ENCODE results near the gene AVPR2.

DNA sequence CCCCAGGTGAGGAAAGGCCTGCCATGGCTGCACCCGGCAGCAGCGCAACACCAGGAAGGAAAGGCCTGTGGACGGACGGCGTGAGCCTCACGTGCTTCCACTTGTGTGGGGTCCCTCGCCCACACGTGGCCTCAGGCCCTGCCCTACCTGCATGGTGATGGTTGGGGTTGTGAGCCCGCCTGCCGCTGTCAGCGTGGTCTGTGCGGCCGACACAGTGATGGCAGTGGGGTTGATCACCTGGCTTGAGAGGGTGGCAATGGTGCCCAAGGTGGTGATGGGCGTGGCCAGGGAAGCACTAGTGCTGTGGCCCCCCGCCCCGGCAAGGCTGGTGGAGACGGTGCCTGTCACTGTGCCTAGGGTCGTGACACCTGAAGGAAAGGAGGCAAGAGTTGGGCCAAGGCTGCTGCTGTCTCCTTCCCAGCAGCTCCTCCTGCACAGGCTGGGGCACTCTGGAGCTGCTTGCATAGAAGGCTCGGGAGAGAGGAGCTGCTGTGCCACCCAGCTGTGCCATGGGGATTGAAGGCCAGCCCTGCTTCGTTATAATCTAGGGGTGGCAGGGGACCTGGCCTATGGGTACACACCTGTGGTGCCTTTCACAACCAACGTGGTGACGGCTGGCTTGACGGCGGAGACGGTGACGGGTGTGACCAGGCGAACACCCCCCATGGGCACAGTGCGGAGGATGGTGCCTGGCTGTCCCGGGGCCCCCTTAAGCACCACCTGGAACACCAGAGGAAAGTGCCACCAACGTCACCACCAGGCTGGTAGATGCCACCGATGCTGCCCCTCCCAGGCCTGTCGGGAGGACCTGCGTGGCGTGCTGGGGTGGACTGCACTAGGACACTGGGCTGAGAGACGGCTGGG is 51.8 kb downstream of the AVPR2 start:
- TF ChIP-seq, protein P1, sequence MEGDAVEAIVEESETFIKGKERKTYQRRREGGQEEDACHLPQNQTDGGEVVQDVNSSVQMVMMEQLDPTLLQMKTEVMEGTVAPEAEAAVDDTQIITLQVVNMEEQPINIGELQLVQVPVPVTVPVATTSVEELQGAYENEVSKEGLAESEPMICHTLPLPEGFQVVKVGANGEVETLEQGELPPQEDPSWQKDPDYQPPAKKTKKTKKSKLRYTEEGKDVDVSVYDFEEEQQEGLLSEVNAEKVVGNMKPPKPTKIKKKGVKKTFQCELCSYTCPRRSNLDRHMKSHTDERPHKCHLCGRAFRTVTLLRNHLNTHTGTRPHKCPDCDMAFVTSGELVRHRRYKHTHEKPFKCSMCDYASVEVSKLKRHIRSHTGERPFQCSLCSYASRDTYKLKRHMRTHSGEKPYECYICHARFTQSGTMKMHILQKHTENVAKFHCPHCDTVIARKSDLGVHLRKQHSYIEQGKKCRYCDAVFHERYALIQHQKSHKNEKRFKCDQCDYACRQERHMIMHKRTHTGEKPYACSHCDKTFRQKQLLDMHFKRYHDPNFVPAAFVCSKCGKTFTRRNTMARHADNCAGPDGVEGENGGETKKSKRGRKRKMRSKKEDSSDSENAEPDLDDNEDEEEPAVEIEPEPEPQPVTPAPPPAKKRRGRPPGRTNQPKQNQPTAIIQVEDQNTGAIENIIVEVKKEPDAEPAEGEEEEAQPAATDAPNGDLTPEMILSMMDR (IDR thresholded peaks at IDR 0.05; ENCODE audit: borderline replicate concordance, extremely low read depth, low read length, poor library complexity, severe bottlenecking): no peak
- TF ChIP-seq EZH2 (IDR thresholded peaks at IDR 0.05; ENCODE audit: borderline replicate concordance, low read depth, low read length, severe bottlenecking): no peak

All from DND-41 (cell line).